HCT116 (cell line): Measurements from ENCODE around the gene MYOZ2. TPM values are rescaled to one million over a fixed set of nuclear protein-coding genes. Genes with fewer than 3 reads are reported as not detected.

Experiments used
- ATAC-seq: fragments of 200-7000 bp; cut with Tn5 transposase; 2 replicates; pipeline ENCODE4 v1.9.1; 2020; ENCODE audit warnings: mild to moderate bottlenecking, moderate library complexity
- BruUV-seq: library from RNA; stranded (reverse); fragments of 400-500 nt; replicated peaks from 2 replicates; lab custom pipeline; 2021; lab: Mats Ljungman, UMichigan
- CTCF ChIA-PET: fragments of 300-600 bp; sonication (Branson Sonifier 250); formaldehyde crosslinking; loops from one replicate; lab custom pipeline; 2021; ENCODE audit warnings: antibody characterized with exemption; lab: Charles Lee
- POLR2A ChIA-PET: fragments of 300-600, 350-600 bp; sonication (Branson Sonifier 250); formaldehyde crosslinking; loops from one replicate; lab custom pipeline; 2021; ENCODE audit warnings: antibody characterized with exemption; lab: Charles Lee
- RAD21 ChIA-PET, 2 experiments: fragments of 300-600 bp; sonication (Branson Sonifier 250); formaldehyde crosslinking; loops; one replicate each; lab custom pipeline; 2023; ENCODE audit warnings: low total read pairs in 2 of 2; ENCODE audit not compliant: uncharacterized antibody in 2 of 2, unreplicated experiment in 2 of 2, low non-redundant PET in 1 of 2; lab: Charles Lee
- DNase-seq: peaks from one replicate; pipeline ENCODE4 v3.0.0-alpha.2; 2010; ENCODE audit warnings: low read depth, low spot score
- H2AFZ ChIP-seq: fragments of 200-600 bp; shearing (Covaris generic), sonication (generic); 2 replicates; pipeline ENCODE4 v1.6.1; 2017; ENCODE audit warnings: low read depth, mixed run types, mixed read lengths, antibody characterized with exemption, low read length; ENCODE audit not compliant: poor library complexity, severe bottlenecking
- H3K27ac ChIP-seq: 2 replicates; pipeline ENCODE4 v1.5.1; 2012; ENCODE audit warnings: low read depth, low read length
- H3K27me3 ChIP-seq: fragments of 200-600 bp; sonication (generic); 2 replicates; pipeline ENCODE4 v1.6.1; 2016; ENCODE audit warnings: mixed run types, low read length, mixed read lengths; ENCODE audit not compliant: insufficient read depth
- H3K36me3 ChIP-seq, 2 experiments: fragments of 200-500 bp in 1 of 2; fragments of 200-600 bp in 1 of 2; sonication (Bioruptor generic) in 1 of 2; sonication (generic) in 1 of 2; 2 replicates each; pipeline versions ENCODE4 v1.5.1 to v1.6.1; 2014 to 2016; ENCODE audit warnings: low read length in 2 of 2, inconsistent platforms in 1 of 2, mixed read lengths in 1 of 2, mixed run types in 1 of 2; ENCODE audit not compliant: insufficient read depth in 2 of 2, control insufficient read depth in 1 of 2
- H3K4me1 ChIP-seq, 2 experiments: fragments of 200-600 bp in 1 of 2; sonication (generic) in 1 of 2; 2 replicates each; pipeline versions ENCODE4 v1.5.1 to v1.6.1; 2012 to 2017; ENCODE audit warnings: low read length in 2 of 2, inconsistent platforms in 1 of 2, mild to moderate bottlenecking in 1 of 2, mixed read lengths in 1 of 2, mixed run types in 1 of 2, moderate library complexity in 1 of 2; ENCODE audit not compliant: insufficient read depth in 2 of 2, control insufficient read depth in 1 of 2
- H3K4me2 ChIP-seq: fragments of 200-600 bp; sonication (generic); 2 replicates; pipeline ENCODE4 v1.6.1; 2017; ENCODE audit warnings: mixed run types, low read length, mixed read lengths
- H3K4me3 ChIP-seq, 2 experiments: fragments of 200-600 bp in 1 of 2; sonication (generic) in 1 of 2; replicated peaks in 1 of 2; 2 replicates each; pipeline ENCODE4 v1.5.1; 2011 to 2016; ENCODE audit warnings: low read length in 2 of 2, control low read depth in 1 of 2, low read depth in 1 of 2, mild to moderate bottlenecking in 1 of 2, mixed read lengths in 1 of 2, mixed run types in 1 of 2
- H3K79me2 ChIP-seq: fragments of 200-600 bp; sonication (generic); 2 replicates; pipeline ENCODE4 v1.6.1; 2017; ENCODE audit warnings: mild to moderate bottlenecking, mixed run types, low read length, moderate library complexity, mixed read lengths; ENCODE audit not compliant: insufficient read depth
- H3K9ac ChIP-seq: fragments of 200-600 bp; sonication (generic); 2 replicates; pipeline ENCODE4 v1.6.1; 2016; ENCODE audit warnings: low read length, mixed read lengths
- H3K9me2 ChIP-seq: fragments of 200-600 bp; sonication (generic), shearing (Covaris generic); 2 replicates; pipeline ENCODE4 v1.6.1; 2017; ENCODE audit warnings: mixed run types, mild to moderate bottlenecking, moderate library complexity; ENCODE audit not compliant: insufficient read depth
- H3K9me3 ChIP-seq, 2 experiments: fragments of 200-500 bp in 1 of 2; fragments of 200-600 bp in 1 of 2; sonication (Bioruptor generic) in 1 of 2; sonication (generic) in 1 of 2; 2 replicates each; pipeline ENCODE4 v1.6.1; 2014 to 2017; ENCODE audit warnings: low read length in 2 of 2, mixed read lengths in 2 of 2, inconsistent platforms in 1 of 2, low read depth in 1 of 2, mild to moderate bottlenecking in 1 of 2, mixed run types in 1 of 2, moderate library complexity in 1 of 2; ENCODE audit not compliant: control insufficient read depth in 1 of 2, insufficient read depth in 1 of 2
- H4K20me1 ChIP-seq: fragments of 200-600 bp; sonication (generic), shearing (Covaris generic); 2 replicates; pipeline ENCODE4 v1.6.1; 2017; ENCODE audit warnings: mixed run types, mild to moderate bottlenecking, moderate library complexity; ENCODE audit not compliant: insufficient read depth
- CBX3 ChIP-seq: IDR thresholded peaks from 2 replicates; pipeline ENCODE4 v1.6.1; 2012; ENCODE audit warnings: low read depth
- CEBPB ChIP-seq: IDR thresholded peaks from 2 replicates; pipeline ENCODE4 v1.6.1; 2012; ENCODE audit warnings: low read depth
- CTCF ChIP-seq, 3 experiments: fragments of 200-600 bp in 1 of 3; sonication (generic) in 1 of 3; IDR thresholded peaks in 2 of 3; conservative IDR thresholded peaks in 1 of 3; 2 replicates each; pipeline ENCODE4 v1.5.1; 2012 to 2017; ENCODE audit warnings: low read depth in 2 of 3, low read length in 2 of 3, antibody characterized with exemption in 1 of 3, borderline replicate concordance in 1 of 3, control low read depth in 1 of 3, mild to moderate bottlenecking in 1 of 3, mixed read lengths in 1 of 3, mixed run types in 1 of 3, moderate library complexity in 1 of 3; ENCODE audit not compliant: insufficient read depth in 1 of 3
- EZH2 ChIP-seq: fragments of 200-600 bp; sonication (generic); IDR thresholded peaks from 2 replicates; pipeline ENCODE4 v1.6.1; 2017; ENCODE audit warnings: antibody characterized with exemption, mixed run types
- EZH2phosphoT487 ChIP-seq: fragments of 200-600 bp; IDR thresholded peaks from 2 replicates; pipeline ENCODE4 v1.6.1; 2018; ENCODE audit warnings: antibody characterized with exemption, borderline replicate concordance
- JUND ChIP-seq: IDR thresholded peaks from 2 replicates; pipeline ENCODE4 v1.6.1; 2012
- RAD21 ChIP-seq: IDR thresholded peaks from 2 replicates; pipeline ENCODE4 v1.6.1; 2012; ENCODE audit warnings: low read depth, mild to moderate bottlenecking
- TCF7L2 ChIP-seq: IDR thresholded peaks from 2 replicates; pipeline ENCODE4 v1.7.0; 2011; ENCODE audit warnings: borderline replicate concordance, inconsistent platforms; ENCODE audit not compliant: insufficient read depth, insufficient read length; ENCODE audit errors: extremely low read depth
- ZBTB33 ChIP-seq: IDR thresholded peaks from 2 replicates; pipeline ENCODE4 v1.6.1; 2011; ENCODE audit warnings: mild to moderate bottlenecking, low read length, moderate library complexity; ENCODE audit not compliant: insufficient replicate concordance; ENCODE audit errors: extremely low read depth
- intact Hi-C: fragments of 100-400 bp; cut with micrococcal nuclease; formaldehyde crosslinking; loops from 2 replicates; pipeline ENCODE4 v1.10.0; 2022
- total RNA-seq: library from RNA; stranded (reverse); gene quantifications from one replicate; pipeline ENCODE4 v1.2.1, GENCODE V29; 2021; ENCODE audit not compliant: unreplicated experiment

Gene MYOZ2
- total RNA-seq, 1 experiment from 2014 or later: not detected

GRCh38 chr4:119138046-119138445 is 2.4 kb downstream of the MYOZ2 start (continued):
- TF ChIP-seq EZH2 (no peak), EZH2phosphoT487 (no peak)

- peaks cover 0 to 6% of the 10 kb centered on the region in 2 experiments; a peak in 1 of 4 replicates for H3K4me1 ChIP-seq
- no peaks in the 10 kb centered on the region for H3K79me2 ChIP-seq
- CTCF ChIA-PET: no interaction called here
- H3K27me3 ChIP-seq: no peaks in the 10 kb centered on the region
- intact Hi-C loops: no loop called here
- no peaks in the 10 kb centered on the region for H3K9me3 ChIP-seq
- no peak overlapping the region for H3K4me2 ChIP-seq
- TF ChIP-seq TCF7L2 (no peak), CEBPB (peak; percentile 23; the same call in 1 of the 2 replicates)
- no peaks in the 10 kb centered on the region for H3K9me2 ChIP-seq
- no peaks in the 10 kb centered on the region for H3K36me3 ChIP-seq
- H3K9ac ChIP-seq: no peak overlapping the region
- H2AFZ ChIP-seq: no peak overlapping the region
- no TSS peak for BruUV-seq
- DNase-seq (no peak), ATAC-seq (no peak)
- POLR2A ChIA-PET: no interaction called here
- H3K4me3 ChIP-seq: no peak overlapping the region
- H3K27ac ChIP-seq: no peak overlapping the region
- H4K20me1 ChIP-seq: no peaks in the 10 kb centered on the region
- RAD21 ChIA-PET: no interaction called here
Observed at GRCh38 chr4:119139311-119139710, 3.7 kb downstream of the MYOZ2 start.

GRCh38 chr4:119139822-119140252 is 4.2 kb downstream of the MYOZ2 start:
- Histone ChIP-seq H3K36me3 (no peaks in the 10 kb centered on the region), H3K4me3 (no peak overlapping the region), H3K4me1 (peaks cover 0 to 6% of the 10 kb centered on the region in 2 experiments; a peak in 1 of 4 replicates), H3K9me2 (no peaks in the 10 kb centered on the region), H3K79me2 (no peaks in the 10 kb centered on the region), H3K9ac (no peak overlapping the region), H3K4me2 (no peak overlapping the region), H4K20me1 (no peaks in the 10 kb centered on the region), H2AFZ (no peak overlapping the region), H3K27ac (no peak overlapping the region), H3K27me3 (no peaks in the 10 kb centered on the region), H3K9me3 (no peaks in the 10 kb centered on the region)
- ChIA-PET RAD21 (no interaction called here), CTCF (no interaction called here), POLR2A (no interaction called here)
- intact Hi-C loops: no loop called here
- no peak for ATAC-seq
- no TSS peak for BruUV-seq
- DNase-seq: no peak
- TF ChIP-seq RAD21 (no peak), ZBTB33 (no peak), CBX3 (no peak), EZH2phosphoT487 (no peak), JUND (no peak), CTCF (IDR thresholded peaks at IDR 0.05 in 2 of 3, conservative IDR thresholded peaks at IDR 0.05 in 1 of 3; ENCODE audit: borderline replicate concordance in 1 of 3, insufficient read depth in 1 of 3, low read depth in 2 of 3, low read length in 2 of 3) (no peak)
